H1 (cell line): Measurements from ENCODE around the gene RELB. TPM values are rescaled to one million over a fixed set of nuclear protein-coding genes. Genes with fewer than 3 reads are reported as not detected.

Experiments
- BCL11A ChIP-seq, 2 experiments: IDR thresholded peaks; one replicate each; pipeline ENCODE4 v1.6.1; 2011; ENCODE audit warnings: low read depth in 2 of 2, low read length in 2 of 2, mild to moderate bottlenecking in 2 of 2
- BRCA1 ChIP-seq: IDR thresholded peaks from 2 replicates; pipeline ENCODE4 v1.6.1; 2012; ENCODE audit warnings: low read depth, low read length, improper control_type of control experiment
- CBX5 ChIP-seq: fragments of 300-800, 300-1000 bp; sonication (generic); IDR thresholded peaks from 2 replicates; pipeline ENCODE4 v1.7.1; 2016; ENCODE audit warnings: antibody characterized with exemption, low read length, low read depth
- CHD1 ChIP-seq: IDR thresholded peaks from 2 replicates; pipeline ENCODE4 v1.6.1; 2012; ENCODE audit warnings: low read depth, low read length, improper control_type of control experiment
- CTBP2 ChIP-seq: IDR thresholded peaks from 2 replicates; pipeline ENCODE4 v1.7.0; 2011; ENCODE audit warnings: borderline replicate concordance, mild to moderate bottlenecking, moderate library complexity, mixed read lengths, low read length; ENCODE audit not compliant: insufficient read depth, insufficient read length
- EZH2 ChIP-seq: fragments of 200-600 bp; sonication (generic); IDR thresholded peaks from 2 replicates; pipeline ENCODE4 v1.7.1; 2012; ENCODE audit warnings: low read depth, mild to moderate bottlenecking, moderate library complexity, low read length, inconsistent platforms; ENCODE audit not compliant: severe bottlenecking
- FOSL1 ChIP-seq: IDR thresholded peaks from 2 replicates; pipeline ENCODE4 v1.6.1; 2011; ENCODE audit warnings: mild to moderate bottlenecking, low read depth, low read length, moderate library complexity; ENCODE audit not compliant: insufficient read depth
- HDAC2 ChIP-seq, 2 experiments: fragments of 300-600 bp in 1 of 2; sonication (generic) in 1 of 2; IDR thresholded peaks; 2 replicates each; pipeline ENCODE4 v1.6.1; 2011 to 2012; ENCODE audit warnings: low read depth in 2 of 2, low read length in 2 of 2, mild to moderate bottlenecking in 2 of 2, moderate library complexity in 2 of 2, borderline replicate concordance in 1 of 2, inconsistent platforms in 1 of 2
- JUND ChIP-seq: IDR thresholded peaks from 2 replicates; pipeline ENCODE4 v1.6.1; 2011; ENCODE audit warnings: mild to moderate bottlenecking, improper control_type of control experiment, low read length
- KDM1A ChIP-seq: fragments of 200-600, 300-600 bp; sonication (generic); IDR thresholded peaks from 2 replicates; pipeline ENCODE4 v1.7.1; 2016; ENCODE audit warnings: mild to moderate bottlenecking, low read length, borderline replicate concordance
- PHF8 ChIP-seq: fragments of 200-600 bp; sonication (generic); conservative IDR thresholded peaks from 2 replicates; pipeline ENCODE4 v1.7.1; 2012; ENCODE audit warnings: low read depth, mild to moderate bottlenecking, inconsistent platforms, low read length, moderate library complexity
- POU5F1 ChIP-seq: IDR thresholded peaks from 2 replicates; pipeline ENCODE4 v1.6.1; 2011; ENCODE audit warnings: low read depth, mild to moderate bottlenecking, low read length, moderate library complexity
- RXRA ChIP-seq: IDR thresholded peaks from 2 replicates; pipeline ENCODE4 v1.6.1; 2011; ENCODE audit warnings: low read depth, mild to moderate bottlenecking, low read length, moderate library complexity; ENCODE audit not compliant: insufficient read depth
- SIN3A ChIP-seq, 2 experiments: IDR thresholded peaks in 1 of 2; conservative IDR thresholded peaks in 1 of 2; 2 replicates each; pipeline ENCODE4 v1.6.1; 2011 to 2012; ENCODE audit warnings: low read length in 2 of 2, improper control_type of control experiment in 1 of 2, low read depth in 1 of 2, mild to moderate bottlenecking in 1 of 2
- SIRT6 ChIP-seq: IDR thresholded peaks from one replicate; pipeline ENCODE4 v1.7.1; 2012; ENCODE audit warnings: low read length, inconsistent platforms
- SP1 ChIP-seq: IDR thresholded peaks from 2 replicates; pipeline ENCODE4 v1.6.1; 2011; ENCODE audit warnings: low read depth, low read length
- SUZ12 ChIP-seq: fragments of 200-600 bp; sonication (generic); IDR thresholded peaks from 2 replicates; pipeline ENCODE4 v1.6.1; 2012; ENCODE audit warnings: mild to moderate bottlenecking, inconsistent platforms, low read length, moderate library complexity, mixed read lengths
- TAF1 ChIP-seq: IDR thresholded peaks from 2 replicates; pipeline ENCODE4 v1.6.1; 2011; ENCODE audit warnings: mild to moderate bottlenecking, low read depth, low read length
- TAF7 ChIP-seq: optimal IDR thresholded peaks from 2 replicates; pipeline ENCODE3; 2011; ENCODE audit warnings: low read depth, mild to moderate bottlenecking, inconsistent platforms, low read length, moderate library complexity, borderline replicate concordance
- TEAD4 ChIP-seq: IDR thresholded peaks from 2 replicates; pipeline ENCODE4 v1.6.1; 2012; ENCODE audit warnings: low read depth, low read length, inconsistent platforms, mixed read lengths
- polyA plus RNA-seq, 7 experiments: library from polyadenylated mRNA; depleted of rRNA in 3 of 7; stranded (reverse) in 5 of 7; unstranded in 2 of 7; fragments of >200 nt in 5 of 7; fragments of 200-250 nt in 2 of 7; gene quantifications; 1 replicate in 5 of 7; 2 replicates in 1 of 7; 4 replicates in 1 of 7; pipeline versions ENCODE4 v1.2.1 to v1.2.3, GENCODE V29; 2011 to 2013; ENCODE audit warnings: missing spikeins in 2 of 7, mixed read lengths in 2 of 7
- total RNA-seq: library from RNA; stranded (reverse); fragmentation: NEBNext Ultra II Directional; extraction: Animal tissue kit (Norgen Biotek cat#: 25700); gene quantifications from 2 replicates; pipeline ENCODE4 v1.2.1, GENCODE V29; 2021
- TF ChIP-seq, protein P1 (sequence below): IDR thresholded peaks from 2 replicates; pipeline ENCODE4 v1.6.1; 2011; ENCODE audit warnings: low read length, improper control_type of control experiment

Gene RELB
- total and polyA plus RNA-seq, 2 of the 8 experiments (the other 6 are each of a cell fraction or from before 2014, with no cell fraction given) = 10.0 to 13.1 TPM

DNA sequence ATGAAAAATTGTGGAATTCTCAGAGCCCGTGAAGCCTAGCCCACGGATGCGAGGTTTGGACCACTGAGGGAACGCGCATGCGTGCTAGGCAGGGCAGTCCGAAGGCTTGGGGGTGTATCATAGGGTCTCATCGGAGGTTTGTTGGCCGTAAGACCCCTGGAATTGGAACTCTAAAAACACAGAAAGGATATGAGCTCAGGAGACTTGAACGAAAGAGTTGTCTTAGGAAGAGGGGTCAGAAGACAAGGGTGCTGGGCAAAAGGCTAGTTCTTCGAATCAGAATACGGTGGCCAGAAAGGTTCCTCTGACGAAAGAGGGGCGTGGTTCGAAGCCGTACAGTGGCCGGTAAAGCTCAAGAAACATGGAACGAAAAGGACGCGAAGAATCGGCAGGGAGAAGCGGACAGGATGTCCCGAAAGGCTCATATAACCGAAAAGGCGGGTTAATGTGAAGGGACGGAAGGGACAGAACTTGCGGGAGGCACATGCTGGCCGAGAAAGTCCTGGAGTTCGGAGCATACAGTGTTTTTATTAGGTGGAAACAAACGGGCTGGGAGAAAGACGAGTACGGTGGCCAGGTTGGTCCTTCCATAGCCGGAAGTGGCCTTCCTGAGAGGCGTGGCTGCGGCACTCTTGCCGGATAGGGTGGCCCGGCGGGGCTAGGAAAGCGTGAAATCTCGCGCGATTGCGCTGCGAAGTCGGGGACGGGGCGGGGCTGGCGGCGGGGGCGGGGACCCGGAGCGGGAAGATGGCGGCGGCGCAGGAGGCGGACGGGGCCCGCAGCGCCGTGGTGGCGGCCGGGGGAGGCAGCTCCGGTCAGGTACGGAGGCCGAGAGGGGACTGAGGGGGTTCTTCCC is 46.4 kb upstream of the RELB start, which contains the start of gene CLPTM1 (continued):
- TF ChIP-seq TAF7 (peak; percentile 53), TAF1 (peak; percentile 79), POU5F1 (no peak), FOSL1 (no peak), EZH2 (no peak), CTBP2 (no peak), KDM1A (no peak), BRCA1 (peak; percentile 83), TEAD4 (no peak), SP1 (peak; percentile 42; the same call in 1 of the 2 replicates), SIRT6 (no peak), SUZ12 (no peak), CHD1 (no peak), JUND (no peak), SIN3A (conservative IDR thresholded peaks at IDR 0.05 in 1 of 2, IDR thresholded peaks at IDR 0.05 in 1 of 2; ENCODE audit: low read depth in 1 of 2, low read length in 2 of 2) (peak; percentile 84 to 89; a peak in 2 of 4 replicates), HDAC2 (IDR thresholded peaks at IDR 0.05; ENCODE audit: borderline replicate concordance in 1 of 2, low read depth in 2 of 2, low read length in 2 of 2) (peak in 1 of 2 experiments; percentile 28; a peak in 1 of 4 replicates), PHF8 (peak; percentile 96), CBX5 (no peak), BCL11A (IDR thresholded peaks at IDR 0.05; ENCODE audit: low read depth in 2 of 2, low read length in 2 of 2) (no peak), RXRA (no peak)
- TF ChIP-seq, protein P1, sequence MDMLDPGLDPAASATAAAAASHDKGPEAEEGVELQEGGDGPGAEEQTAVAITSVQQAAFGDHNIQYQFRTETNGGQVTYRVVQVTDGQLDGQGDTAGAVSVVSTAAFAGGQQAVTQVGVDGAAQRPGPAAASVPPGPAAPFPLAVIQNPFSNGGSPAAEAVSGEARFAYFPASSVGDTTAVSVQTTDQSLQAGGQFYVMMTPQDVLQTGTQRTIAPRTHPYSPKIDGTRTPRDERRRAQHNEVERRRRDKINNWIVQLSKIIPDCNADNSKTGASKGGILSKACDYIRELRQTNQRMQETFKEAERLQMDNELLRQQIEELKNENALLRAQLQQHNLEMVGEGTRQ = no peak
- TF ChIP-seq, all 59 proteins: peak for 23
